ENCODE measurements around the gene AMN. TPM values are rescaled to one million over a fixed set of nuclear protein-coding genes. Genes with fewer than 3 reads are reported as not detected.

AMN gene
- total RNA-seq, 6 donors from 2014 or later: 14.9 to 56.6 (median 31.6) TPM

GRCh38 chr14:102908766-102909455 lies 13.6 kb upstream of the AMN start:
- TF ChIP-seq POLR2AphosphoS5 (IDR thresholded peaks at IDR 0.05) (no peak), CTCF (IDR thresholded peaks at IDR 0.05) (no peak), EP300 (IDR thresholded peaks at IDR 0.05) (no peak), POLR2A (IDR thresholded peaks at IDR 0.05) (no peak)
- Histone ChIP-seq H3K27ac (no peak overlapping the region), H3K27me3 (no peaks in the 10 kb centered on the region), H3K4me3 (no peak overlapping the region), H3K36me3 (peaks cover 4 to 30% (median 23%) of the 10 kb centered on the region in 4 donors), H3K9me3 (no peaks in the 10 kb centered on the region), H3K4me1 (no peaks in the 10 kb centered on the region)
- DNase-seq: peak in 1 of 2 donors; percentile 75
- ATAC-seq (ENCODE audit: low FRiP score in 2 of 2): no peak
- WGBS, 2 donors: 94 to 95% methylated on average over 26 to 29 of the region's 29 CpGs

- Histone ChIP-seq H3K27ac (no peak overlapping the region), H3K4me1 (no peaks in the 10 kb centered on the region), H3K9me3 (no peaks in the 10 kb centered on the region), H3K4me3 (no peak overlapping the region), H3K27me3 (no peaks in the 10 kb centered on the region), H3K36me3 (peaks cover 4 to 26% (median 19%) of the 10 kb centered on the region in 4 donors)
- WGBS, 2 donors: 91 to 100% methylated on average over 3 to 10 of the region's 10 CpGs
- TF ChIP-seq EP300 (IDR thresholded peaks at IDR 0.05): no peak
- TF ChIP-seq POLR2A (IDR thresholded peaks at IDR 0.05): no peak
- TF ChIP-seq POLR2AphosphoS5 (IDR thresholded peaks at IDR 0.05): no peak
- no peak for TF ChIP-seq CTCF (IDR thresholded peaks at IDR 0.05)
- ATAC-seq (ENCODE audit: low FRiP score in 2 of 2) (no peak), DNase-seq (peak in 1 of 2 donors; percentile 69)
Measured at GRCh38 chr14:102909462-102909861, 13.0 kb upstream of the AMN start.

GRCh38 chr14:102909911-102910310 lies 12.6 kb upstream of the AMN start:
- TF ChIP-seq EP300 (IDR thresholded peaks at IDR 0.05) (no peak), POLR2A (IDR thresholded peaks at IDR 0.05) (no peak), CTCF (IDR thresholded peaks at IDR 0.05) (no peak), POLR2AphosphoS5 (IDR thresholded peaks at IDR 0.05) (no peak)
- H3K4me1 ChIP-seq: no peaks in the 10 kb centered on the region
- H3K27me3 ChIP-seq: no peaks in the 10 kb centered on the region
- H3K9me3 ChIP-seq: no peaks in the 10 kb centered on the region
- peak in 1 of 2 donors; percentile 32 for DNase-seq
- WGBS, 2 donors: 78 to 91% methylated on average over 4 to 10 of the region's 10 CpGs
- no peak overlapping the region for H3K27ac ChIP-seq
- no peak overlapping the region for H3K4me3 ChIP-seq
- H3K36me3 ChIP-seq: peaks cover 4 to 24% (median 17%) of the 10 kb centered on the region in 4 donors
- no peak for ATAC-seq (ENCODE audit: low FRiP score in 2 of 2)

GRCh38 chr14:102910442-102910841 lies 12.0 kb upstream of the AMN start:
- no peak overlapping the region for H3K4me3 ChIP-seq
- H3K27ac ChIP-seq: no peak overlapping the region
- TF ChIP-seq CTCF (IDR thresholded peaks at IDR 0.05) (no peak), POLR2A (IDR thresholded peaks at IDR 0.05) (no peak), POLR2AphosphoS5 (IDR thresholded peaks at IDR 0.05) (no peak), EP300 (IDR thresholded peaks at IDR 0.05) (no peak)
- DNase-seq (peak in 1 of 2 donors; percentile 72), ATAC-seq (ENCODE audit: low FRiP score in 2 of 2) (no peak)
- no peaks in the 10 kb centered on the region for H3K27me3 ChIP-seq
- H3K36me3 ChIP-seq: peaks cover 0 to 19% (median 12%) of the 10 kb centered on the region in 4 donors
- WGBS, 2 donors: 95 to 96% methylated on average over 8 to 21 of the region's 21 CpGs
- H3K4me1 ChIP-seq: no peaks in the 10 kb centered on the region
- H3K9me3 ChIP-seq: no peaks in the 10 kb centered on the region

DNA sequence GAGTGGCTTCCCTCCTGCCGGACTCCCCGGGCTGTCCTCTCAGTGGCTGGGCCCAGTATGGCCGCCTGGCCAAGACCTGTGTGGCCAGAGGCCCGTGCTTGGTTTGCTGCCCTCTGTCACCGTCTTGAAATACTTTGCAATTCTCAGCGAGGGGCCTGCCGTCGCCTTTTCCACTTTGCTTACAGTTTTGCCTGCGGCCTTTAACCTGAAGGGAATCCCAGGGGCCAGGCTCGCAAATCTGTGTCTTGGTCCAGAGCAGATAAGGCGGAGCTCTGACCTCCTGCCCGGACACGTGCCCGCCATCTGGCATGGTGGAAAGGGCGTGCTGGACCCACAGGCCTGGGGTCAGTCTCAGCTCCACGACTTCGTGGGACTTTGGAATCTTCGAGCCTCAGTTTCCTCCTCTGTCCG lies 10.9 kb upstream of the AMN start:
- peak in 1 of 2 donors; percentile 47 for DNase-seq
- no peaks in the 10 kb centered on the region for H3K27me3 ChIP-seq
- no peaks in the 10 kb centered on the region for H3K4me1 ChIP-seq
- no peak for ATAC-seq (ENCODE audit: low FRiP score in 2 of 2)
- peaks cover 0 to 12% (median 9%) of the 10 kb centered on the region in 4 donors for H3K36me3 ChIP-seq
- no peak overlapping the region for H3K27ac ChIP-seq
- no peaks in the 10 kb centered on the region for H3K9me3 ChIP-seq
- 91 to 95% methylated on average over 12 to 16 of the region's 19 CpGs for WGBS, 2 donors
- H3K4me3 ChIP-seq: no peak overlapping the region
- TF ChIP-seq CTCF (IDR thresholded peaks at IDR 0.05) (no peak), EP300 (IDR thresholded peaks at IDR 0.05) (no peak), POLR2A (IDR thresholded peaks at IDR 0.05) (no peak), POLR2AphosphoS5 (IDR thresholded peaks at IDR 0.05) (no peak)
